T47D (cell line): ENCODE measurements around the gene TAS2R30.
"Not testable (repeated sequence)": the region's sequence is repeated elsewhere in the genome, so short reads cannot be mapped to it uniquely, and the experiment has no call there.

ENCODE experiments used
- DNase-seq, 2 experiments: peaks; one replicate each; pipeline versions ENCODE4 v3.0.0 to v3.0.0-alpha.2; 2011 to 2012; ENCODE audit warnings: low read depth in 1 of 2, low spot score in 1 of 2
- JUND ChIP-seq: IDR thresholded peaks from 2 replicates; pipeline ENCODE4 v1.6.1; 2012; ENCODE audit warnings: low read depth
- in situ Hi-C: cut with HindIII; loops from 2 replicates; pipeline ENCODE4 v1.10.0; 2016; ENCODE audit warnings: low sequenced_read_pairs, low pct_unique_long_range_greater_than_20kb

The TAS2R30 gene

GRCh38 chr12:11106288-11106687, 28.2 kb downstream of the TAS2R30 start:
- DNase-seq: no peak
- no peak for TF ChIP-seq JUND
- in situ Hi-C loops: no loop called here

DNA sequence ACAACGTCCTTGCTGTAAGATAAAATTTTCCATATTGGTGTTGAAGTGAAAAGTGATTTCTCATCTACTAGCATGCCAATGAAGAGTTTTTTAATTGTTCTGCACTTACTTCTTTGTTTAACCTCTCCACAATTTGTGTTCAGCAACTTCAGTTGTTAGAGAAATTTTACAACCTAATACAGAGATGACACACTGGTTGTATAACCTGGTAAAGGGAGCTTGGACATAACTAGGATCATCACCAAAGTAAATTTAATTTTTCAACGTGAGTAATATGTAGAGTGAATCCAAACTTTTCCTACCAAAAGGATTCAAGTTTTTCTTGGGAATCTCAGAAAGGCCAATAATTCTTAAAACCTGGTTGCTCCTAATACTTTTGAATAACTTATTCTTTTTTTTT, 28.9 kb downstream of the TAS2R30 start:
- DNase-seq: no peak
- no peak for TF ChIP-seq JUND
- in situ Hi-C loops: no loop called here

GRCh38 chr12:11094910-11095309, 39.5 kb downstream of the TAS2R30 start:
- in situ Hi-C loops: not testable (repeated sequence)

GRCh38 chr12:11092128-11092527, 42.3 kb downstream of the TAS2R30 start, which contains the start of gene TAS2R43:
TAS2R43 (minus strand) TSS chr12:11092313; CDS start chr12:11092229, 84 bp downstream.
- no peak for TF ChIP-seq JUND
- in situ Hi-C loops: no loop called here
- DNase-seq: no peak

More at GRCh38 chr12:11094910-11095309, 39.5 kb downstream of the TAS2R30 start:
- DNase-seq: not testable (repeated sequence)

- no peak for DNase-seq
- in situ Hi-C loops: no loop called here
- TF ChIP-seq JUND: no peak
These were observed 45.2 kb downstream of the TAS2R30 start for GRCh38 chr12:11089246-11089645.

DNA sequence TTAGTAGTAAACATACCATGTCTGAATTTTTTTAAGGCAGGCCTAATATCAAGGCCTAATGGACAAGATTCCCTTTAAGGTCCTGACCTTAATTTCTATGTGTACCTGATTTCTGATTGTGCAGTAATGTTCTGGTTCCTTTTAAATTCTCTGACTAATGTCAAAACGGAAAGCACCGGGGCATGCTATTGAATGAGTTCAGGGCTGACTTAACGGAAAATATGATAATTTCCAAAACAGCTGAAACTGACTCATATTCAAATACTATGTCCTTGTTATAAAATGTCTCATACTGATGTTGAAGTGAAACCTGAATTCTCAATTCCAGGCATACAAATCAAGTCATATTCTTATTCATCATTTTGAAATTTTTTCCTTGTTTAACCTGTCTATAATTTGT, 49.0 kb downstream of the TAS2R30 start:
- in situ Hi-C loops: no loop called here
- no peak for DNase-seq
- no peak for TF ChIP-seq JUND
